GM03348 (cell line): ENCODE measurements around the gene C1GALT1.
"Not testable (repeated sequence)": the region's sequence is repeated elsewhere in the genome, so short reads cannot be mapped to it uniquely, and the experiment has no call there.

Experiments used
- DNase-seq: peaks from one replicate; pipeline ENCODE4 v3.0.0; 2012; ENCODE audit warnings: low spot score

The C1GALT1 gene

DNA sequence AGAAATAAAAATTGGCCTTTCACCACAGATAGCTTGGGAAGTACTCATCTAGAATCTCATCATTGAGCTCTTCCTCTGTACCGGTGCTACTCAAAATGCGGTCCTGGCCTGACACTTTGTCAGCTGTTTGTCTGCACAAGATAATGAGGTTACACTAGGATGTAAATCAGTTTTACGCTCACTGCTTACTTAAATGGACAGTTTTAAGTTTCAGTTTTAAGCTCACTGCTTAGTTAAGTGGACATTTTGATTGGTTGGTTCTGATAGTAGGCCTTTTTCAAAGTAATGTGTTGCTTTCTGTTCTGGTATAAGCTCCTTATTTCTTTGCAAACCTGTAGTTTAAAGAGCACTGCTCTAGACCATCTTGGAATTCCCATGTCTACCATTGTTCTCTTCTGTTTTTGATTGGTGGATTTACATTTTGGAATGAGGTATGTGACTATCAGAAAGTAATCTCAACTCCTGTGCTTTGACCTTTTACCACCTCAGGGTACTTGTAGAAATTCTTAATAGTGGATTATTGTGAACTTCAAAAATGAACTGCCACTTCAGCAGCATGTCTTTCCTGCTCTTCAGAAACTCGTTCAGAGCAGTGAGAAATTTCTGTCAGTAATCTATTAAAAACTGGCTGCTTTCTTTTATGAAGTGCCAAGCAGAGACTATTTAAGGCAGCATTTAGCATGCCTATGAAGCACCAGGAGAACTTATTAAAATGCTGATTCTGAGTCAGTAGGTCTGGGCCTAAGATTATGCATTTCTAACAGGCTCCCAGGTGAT, 55.0 kb downstream of the C1GALT1 start:
- DNase-seq, result no peak

DNA sequence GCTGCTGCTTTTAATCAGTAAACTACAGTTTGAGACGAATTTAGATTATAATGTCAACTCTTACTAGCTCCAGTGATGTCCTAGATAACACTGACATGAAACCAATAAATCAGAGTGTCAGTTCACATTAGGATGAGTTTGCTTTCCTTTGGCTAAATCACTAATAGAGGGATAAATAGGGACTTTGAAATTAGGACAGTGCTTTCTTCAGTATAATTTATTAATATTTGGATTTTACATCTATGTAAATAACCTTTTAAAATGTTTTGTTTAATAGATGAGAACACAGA, 55.6 kb downstream of the C1GALT1 start:
- DNase-seq, result no peak

DNA sequence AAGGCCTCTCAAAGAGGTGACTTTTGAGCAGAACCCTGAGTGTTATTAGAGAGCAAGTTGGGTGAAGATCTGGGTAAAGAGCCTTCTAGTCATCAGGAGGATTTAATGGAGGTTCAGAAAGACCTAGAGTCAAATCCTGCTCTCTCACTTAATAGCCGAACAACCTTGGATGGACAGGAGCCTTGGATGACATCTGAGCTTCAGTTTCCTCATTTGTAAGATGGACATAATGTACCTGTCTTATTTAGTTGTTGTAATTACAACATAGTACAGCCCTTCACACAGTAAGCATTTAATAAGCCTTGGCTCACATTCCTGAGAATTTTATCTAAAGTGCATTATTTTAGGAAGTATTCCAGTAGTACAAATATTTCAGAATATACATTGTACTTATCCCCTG, 57.0 kb downstream of the C1GALT1 start:
- DNase-seq, result no peak

DNA sequence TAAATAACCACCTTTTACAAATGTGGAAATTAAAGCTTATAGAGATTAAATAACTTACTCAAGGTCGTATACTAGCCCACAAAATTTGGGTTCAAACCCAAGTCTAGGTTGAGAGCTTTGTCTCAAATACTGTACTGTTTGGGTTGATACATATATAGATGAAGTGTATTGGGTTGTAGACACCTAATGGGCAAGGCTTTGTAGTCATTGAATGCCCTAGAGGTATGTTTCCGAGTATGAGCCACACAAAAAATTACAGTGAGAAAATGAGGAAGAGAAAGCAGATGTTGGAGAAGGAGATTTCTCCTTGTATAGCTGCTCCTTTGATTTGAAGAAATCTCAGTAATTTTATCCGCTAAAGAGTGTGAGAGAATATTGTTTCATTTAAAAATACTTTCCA, 60.6 kb downstream of the C1GALT1 start:
- DNase-seq, result no peak

GRCh38 chr7:7245233-7245632, 62.9 kb downstream of the C1GALT1 start:
- not testable (repeated sequence) for DNase-seq

GRCh38 chr7:7246223-7246622, 63.9 kb downstream of the C1GALT1 start:
- DNase-seq, result no peak

DNA sequence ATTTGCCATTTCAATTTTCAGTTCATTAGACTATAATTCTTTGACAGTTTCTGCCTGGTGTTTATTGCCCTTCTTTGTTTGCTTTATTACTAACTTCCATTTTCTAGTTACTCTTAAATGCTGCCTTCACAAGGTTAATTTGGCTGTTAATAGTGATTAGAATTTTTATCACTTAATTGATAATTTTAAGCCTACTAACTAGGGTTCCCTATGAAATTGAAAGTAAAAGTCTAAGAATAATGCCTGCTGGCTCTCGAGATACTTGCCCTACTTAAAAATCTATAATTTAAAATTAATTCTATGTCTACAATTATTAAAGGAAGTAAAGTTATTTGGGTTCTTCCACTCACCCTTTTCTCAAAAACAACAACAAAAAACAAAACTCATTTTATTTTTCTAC, 65.3 kb downstream of the C1GALT1 start:
- DNase-seq, result no peak

- no peak for DNase-seq
Observed at GRCh38 chr7:7249814-7250213, 67.5 kb downstream of the C1GALT1 start.

DNA sequence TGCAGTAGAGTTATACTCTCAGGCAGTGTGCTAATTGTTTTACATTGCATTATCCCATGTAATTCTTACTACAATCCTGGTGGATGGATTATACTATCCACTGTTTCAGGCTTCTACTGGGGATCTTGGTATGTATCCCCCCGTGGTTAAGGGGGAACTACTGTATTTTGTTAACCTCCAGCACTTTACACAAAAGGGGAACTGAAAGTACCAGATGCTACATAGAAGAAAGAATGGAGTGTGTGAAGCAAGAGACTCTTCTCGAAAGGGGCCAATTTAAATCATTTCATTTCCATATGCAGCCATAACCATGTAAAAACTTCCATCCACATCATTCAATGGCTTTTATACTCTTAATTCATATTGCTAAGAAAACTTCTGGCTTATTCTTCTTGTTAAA, 69.4 kb downstream of the C1GALT1 start:
- DNase-seq, result no peak

DNA sequence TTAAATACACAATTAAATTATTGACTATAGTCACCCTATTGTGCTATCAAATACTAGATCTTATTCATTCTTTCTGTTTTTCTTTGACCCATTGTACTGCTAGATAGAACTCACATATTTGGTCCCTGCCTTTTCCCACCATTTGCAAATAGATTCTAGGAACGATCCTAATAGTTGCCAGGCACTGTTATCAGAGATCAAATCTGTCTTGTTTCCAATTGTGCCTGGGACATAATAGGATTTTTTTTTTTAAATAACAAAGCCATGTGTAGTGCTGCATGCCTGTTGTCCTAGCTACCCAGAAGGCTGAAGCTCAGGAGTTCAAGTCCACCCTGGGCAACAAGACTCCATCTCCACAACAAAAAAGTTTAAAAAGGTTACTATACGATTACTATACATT, 72.0 kb downstream of the C1GALT1 start:
- DNase-seq, result no peak

DNA sequence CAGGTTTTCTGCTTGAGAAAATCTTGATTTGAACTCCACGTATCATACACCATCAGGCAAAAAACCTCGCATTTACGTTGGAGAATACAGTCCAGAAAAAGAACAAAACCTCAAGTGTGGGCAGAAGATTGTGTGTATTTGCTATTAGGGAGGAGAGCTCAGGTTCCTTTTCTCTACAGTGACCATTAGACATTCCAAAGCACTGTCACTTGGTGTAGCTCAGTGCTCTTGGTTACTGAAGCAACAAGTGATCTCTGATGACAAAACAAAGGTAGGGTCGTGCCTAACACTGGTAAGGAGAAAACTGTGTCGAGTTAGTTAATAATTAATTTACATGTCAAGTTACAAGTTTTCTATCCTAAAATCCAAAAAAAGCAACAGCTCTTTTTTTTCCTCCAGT, 72.6 kb downstream of the C1GALT1 start:
- DNase-seq, result no peak

- no peak for DNase-seq
Observed at GRCh38 chr7:7256731-7257274, 74.5 kb downstream of the C1GALT1 start.

DNA sequence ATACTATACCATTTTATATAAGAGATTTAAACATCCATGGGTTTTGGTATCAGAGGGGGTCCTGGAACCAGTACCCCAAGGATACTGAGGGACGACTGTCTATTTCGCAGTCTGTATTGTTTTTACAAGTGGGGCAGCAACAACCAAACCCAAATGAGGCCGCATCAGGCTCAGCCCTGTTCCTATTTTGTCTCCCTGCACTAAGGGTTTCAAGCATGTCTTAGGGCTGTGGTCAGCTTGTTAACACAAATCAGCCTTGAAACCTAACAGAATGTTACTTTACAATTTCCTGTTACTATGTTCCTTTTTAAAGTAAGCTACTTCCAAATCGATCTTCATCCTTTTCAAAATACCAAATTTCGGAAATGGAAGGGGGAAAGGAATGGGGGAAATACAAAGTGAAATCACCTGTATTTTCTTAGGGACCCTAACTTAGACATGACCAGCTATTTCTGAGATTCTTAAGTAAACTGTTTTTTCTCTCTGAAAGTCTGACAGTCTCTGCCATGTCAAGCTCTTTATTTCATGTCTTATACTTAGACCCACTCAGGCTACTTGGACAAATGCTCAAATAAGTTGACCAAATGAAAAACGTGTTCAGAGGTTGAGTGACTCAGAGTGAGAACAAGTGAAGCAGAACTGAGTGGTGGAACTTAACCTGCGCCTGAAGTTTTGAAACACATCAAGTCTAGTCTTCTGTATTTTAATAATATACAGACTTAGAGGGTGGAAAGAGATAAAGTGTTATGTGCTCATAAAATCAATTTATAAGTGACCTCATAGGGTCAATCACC, 75.8 kb downstream of the C1GALT1 start:
- DNase-seq, result no peak

DNA sequence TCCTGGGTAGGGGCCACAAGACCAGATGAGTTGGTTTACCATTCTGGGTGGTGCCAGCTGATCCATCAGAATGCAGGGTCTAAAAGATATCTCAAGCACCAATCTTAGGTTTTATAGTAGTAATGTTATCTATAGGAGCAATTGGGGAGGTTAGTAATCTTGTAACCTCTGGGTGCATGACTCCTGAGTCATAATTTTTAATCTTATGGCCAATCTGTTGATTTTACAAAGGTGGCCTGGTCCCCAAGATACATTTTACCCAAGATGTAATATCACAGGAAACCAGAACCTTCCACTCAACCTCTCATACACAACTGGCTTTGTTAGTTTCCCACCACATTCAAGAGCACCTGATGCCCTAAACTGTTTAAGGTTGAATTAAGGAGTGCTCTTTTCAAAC, 79.5 kb downstream of the C1GALT1 start:
- no peak for DNase-seq

DNA sequence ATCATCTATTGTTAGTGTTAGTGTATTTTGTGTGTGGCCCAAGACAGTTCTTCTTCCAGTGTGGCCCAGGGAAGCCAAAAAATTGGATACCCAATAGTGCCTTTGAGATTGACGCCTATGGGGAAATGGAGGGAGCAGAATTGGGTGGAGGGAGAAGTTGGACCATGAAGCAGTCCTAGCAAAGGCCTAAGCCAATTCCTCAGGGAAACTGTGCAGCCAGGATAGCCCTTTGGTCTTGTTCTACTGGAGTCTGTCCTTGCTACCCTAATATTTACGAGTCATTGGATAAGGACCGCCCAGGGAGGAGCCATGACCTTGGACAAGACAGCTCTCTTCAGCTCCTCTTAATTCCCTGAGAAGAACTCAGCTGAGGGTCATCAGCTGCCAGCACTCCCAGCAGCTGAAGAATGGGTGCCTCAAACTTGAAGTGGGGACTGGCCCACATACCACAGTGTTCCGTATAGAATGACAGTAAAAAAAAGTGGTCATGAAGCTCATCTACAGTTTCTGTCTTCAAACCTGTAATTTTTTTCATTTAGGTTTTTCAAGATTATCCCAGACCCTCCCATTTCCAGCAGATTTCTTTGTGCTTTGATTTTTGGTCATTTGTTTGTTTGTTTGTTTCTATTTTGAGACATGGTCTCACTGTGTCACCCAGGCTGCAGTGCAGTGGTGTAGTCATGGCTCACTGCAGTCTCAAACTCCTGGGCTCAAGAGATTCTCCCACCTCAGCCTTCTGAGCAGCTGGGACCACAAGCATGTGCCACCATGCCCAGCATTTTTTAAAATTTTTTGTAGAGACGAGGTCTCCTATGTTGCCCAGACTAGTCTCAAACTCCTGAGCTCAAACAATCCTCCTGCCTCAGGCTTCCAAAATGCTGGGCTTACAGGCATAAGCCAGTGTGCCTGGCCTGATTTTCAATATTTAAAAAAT, 81.2 kb downstream of the C1GALT1 start:
- no peak for DNase-seq

DNA sequence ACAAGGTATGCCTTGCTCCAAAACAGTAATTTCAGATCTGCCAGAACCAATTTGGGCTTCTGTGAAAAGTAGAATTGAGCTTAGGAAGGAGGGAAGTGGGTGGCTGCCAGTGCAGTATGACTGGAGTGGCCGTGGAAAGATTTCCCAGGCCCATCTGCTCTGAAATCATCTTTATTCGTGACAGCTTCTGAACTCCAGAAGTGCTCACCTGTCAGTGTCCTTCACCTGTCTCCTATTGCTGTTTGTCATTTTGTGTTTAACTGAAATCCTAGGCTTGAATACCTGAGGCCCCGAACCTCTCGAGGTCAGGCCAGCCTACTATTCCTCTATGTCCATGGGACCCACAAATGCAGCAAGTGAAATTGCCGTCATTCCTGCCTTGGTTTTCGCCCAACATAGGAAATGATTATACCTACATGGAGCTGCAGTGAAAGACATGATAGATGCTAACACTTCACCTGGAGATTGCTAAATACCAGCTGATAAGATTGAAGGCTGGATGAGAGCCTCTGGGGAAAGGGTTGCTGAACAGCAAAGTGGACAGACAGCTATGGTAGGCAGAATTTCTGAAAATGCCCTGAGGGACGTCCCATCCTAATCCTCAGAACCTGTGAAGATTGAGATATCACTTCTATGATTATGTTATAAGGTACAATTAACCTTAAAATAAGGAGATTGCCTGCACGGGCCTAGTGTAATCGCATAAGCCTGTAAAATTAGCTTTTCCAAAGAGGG, 82.1 kb downstream of the C1GALT1 start:
- no peak for DNase-seq

GRCh38 chr7:7265081-7266075, 83.0 kb downstream of the C1GALT1 start:
- DNase-seq, result no peak

DNA sequence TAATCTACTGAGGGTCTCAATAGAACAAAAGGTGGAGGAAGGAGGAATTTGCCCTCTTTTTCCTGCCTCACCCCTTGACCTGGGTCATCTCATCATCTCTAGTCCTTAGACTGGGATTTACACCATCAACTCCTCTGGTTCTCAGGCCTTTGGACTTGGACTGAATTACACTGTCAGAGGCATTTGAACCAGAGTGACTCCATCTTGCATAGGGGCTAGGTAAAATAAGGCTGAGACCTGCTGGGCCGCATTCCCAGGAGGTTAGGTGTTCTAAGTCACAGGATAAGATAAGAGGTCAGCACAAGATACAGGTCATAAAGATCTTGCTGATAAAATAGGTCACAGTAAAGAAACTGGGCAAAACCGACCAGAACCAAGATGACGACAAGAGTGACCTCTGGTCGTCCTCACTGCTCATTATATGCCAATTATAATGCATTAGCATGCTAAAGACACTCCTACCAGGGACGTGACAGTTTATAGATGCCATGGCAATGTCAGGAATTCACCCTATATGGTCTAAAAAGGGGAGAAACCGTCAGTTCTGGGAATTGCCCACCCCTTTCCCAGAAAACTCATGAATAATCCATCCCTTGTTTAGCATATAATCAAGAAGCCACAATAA, 84.0 kb downstream of the C1GALT1 start:
- DNase-seq, result no peak

GRCh38 chr7:7271094-7271874, 88.9 kb downstream of the C1GALT1 start:
- no peak for DNase-seq
